ENCODE data around the gene VDAC1. TPM values are rescaled to one million over a fixed set of nuclear protein-coding genes. Genes with fewer than 3 reads are reported as not detected.

VDAC1 gene
- total RNA-seq, 4 donors from 2014 or later = 84.4 to 121 (median 112) TPM

DNA sequence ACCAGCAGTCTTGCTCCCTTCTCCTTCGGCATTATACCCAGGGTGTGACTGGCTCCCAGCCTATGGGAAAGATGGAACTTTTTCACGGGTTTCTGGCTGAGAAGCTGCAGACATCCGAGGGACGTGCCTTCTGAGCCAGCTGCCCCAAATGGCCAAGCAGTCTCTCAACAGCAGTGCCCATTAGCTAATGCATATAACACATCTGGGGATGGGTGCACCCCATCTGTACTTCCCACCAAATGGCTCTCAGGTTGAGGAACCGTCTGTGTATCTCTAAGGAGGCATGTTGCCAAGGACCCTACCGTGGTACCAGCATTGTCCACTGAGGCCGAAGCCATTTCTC lies 61.3 kb downstream of the VDAC1 start:
- TF ChIP-seq, protein P1, sequence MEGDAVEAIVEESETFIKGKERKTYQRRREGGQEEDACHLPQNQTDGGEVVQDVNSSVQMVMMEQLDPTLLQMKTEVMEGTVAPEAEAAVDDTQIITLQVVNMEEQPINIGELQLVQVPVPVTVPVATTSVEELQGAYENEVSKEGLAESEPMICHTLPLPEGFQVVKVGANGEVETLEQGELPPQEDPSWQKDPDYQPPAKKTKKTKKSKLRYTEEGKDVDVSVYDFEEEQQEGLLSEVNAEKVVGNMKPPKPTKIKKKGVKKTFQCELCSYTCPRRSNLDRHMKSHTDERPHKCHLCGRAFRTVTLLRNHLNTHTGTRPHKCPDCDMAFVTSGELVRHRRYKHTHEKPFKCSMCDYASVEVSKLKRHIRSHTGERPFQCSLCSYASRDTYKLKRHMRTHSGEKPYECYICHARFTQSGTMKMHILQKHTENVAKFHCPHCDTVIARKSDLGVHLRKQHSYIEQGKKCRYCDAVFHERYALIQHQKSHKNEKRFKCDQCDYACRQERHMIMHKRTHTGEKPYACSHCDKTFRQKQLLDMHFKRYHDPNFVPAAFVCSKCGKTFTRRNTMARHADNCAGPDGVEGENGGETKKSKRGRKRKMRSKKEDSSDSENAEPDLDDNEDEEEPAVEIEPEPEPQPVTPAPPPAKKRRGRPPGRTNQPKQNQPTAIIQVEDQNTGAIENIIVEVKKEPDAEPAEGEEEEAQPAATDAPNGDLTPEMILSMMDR (IDR thresholded peaks at IDR 0.05; ENCODE audit: low read depth) = no peak

DNA sequence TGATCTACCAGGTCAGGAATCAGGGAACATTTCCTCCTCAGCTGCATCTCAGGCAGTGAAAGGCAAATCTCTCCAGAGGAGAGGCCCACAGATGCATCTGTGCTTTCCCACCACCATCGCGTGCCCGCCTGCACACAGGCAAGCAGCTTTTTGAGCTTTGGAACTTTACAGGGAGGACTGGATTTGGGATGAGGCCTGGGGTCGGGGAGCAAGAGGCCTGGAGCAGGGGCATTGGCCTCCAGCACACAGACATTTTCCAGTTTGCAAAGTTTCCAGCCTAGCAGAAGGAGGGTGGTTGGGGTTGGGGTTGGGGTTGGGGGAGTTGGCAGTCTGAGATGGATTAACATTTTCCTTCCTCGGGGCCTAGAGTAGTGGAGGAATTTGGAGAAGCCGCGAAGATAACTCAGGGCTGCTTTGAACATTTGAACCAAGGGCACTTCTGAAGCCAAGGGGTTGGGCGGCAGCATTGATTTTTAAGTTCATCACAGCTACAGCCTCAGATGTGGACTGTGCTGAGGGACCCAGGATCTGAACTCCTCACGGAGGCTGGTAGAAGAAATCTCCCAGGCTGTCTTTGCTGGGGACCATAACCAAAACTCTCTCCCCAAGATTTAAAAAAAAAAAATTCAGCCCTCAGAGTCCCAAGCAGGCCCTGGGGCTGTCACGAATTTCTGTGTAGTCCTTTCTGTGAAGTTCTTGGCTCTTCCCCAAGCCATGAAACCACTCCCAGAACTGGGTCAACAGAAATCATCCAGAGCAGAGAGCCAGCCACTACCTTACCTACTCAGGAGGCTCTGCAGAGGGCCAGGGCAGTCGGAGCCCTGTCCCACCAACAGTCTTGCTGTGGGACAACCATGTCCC lies 61.9 kb downstream of the VDAC1 start:
- TF ChIP-seq, protein P1 (IDR thresholded peaks at IDR 0.05; ENCODE audit: low read depth) = no peak

DNA sequence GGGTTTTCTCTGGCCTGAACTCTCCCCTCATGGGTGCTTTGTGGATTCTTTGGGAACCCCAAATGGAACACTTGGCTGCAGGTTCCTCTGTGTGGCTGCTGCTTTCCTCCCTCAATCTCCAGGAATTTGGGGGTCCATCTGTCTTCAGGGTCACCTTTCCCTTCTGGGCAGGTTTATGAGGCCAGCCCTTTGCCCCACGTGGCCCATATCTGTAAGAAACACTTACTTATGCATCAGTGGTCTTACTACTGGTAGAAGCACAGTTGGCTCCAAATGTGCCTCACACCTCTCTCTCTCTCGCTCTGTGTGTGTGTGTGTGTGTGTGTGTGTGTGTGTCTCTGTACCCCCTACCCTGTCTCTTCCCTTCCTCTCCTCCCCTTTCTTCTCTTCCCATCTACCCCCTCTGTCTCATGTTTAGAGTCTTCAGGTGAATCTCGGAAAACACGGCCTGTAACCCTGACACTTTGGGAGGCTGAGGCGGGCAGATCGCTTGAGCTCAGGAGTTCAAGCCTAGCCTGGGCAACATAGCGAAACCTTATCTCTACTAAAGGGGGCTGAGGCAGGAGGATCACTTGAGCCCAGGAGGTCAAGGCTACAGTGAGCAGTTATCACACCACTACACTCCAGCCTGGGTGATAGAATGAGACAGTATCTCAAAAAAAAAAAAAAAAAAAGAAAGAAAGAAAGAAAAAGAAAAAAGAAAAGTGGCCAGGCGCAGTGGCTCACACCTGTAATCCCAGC lies 63.1 kb downstream of the VDAC1 start:
- TF ChIP-seq, protein P1 (IDR thresholded peaks at IDR 0.05; ENCODE audit: low read depth) = no peak

DNA sequence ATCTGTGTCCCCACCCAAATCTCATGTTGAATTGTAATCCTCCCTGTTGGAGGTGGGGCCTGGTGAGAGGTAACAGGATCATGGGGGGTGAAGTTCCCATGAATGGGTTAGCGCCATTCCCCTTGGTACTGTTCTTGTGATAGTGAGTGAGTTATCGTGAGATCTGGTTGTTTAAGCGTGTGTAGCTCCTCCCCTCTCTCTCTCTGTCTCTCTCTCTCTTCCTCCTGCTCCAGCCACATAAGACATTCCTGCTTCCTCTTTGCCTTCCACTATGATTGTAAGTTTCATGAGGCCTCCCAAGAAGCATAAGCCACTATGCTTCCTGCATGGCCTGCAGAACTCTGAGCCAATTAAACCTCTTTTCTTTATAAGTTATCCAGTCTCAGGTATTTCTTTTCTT lies 65.1 kb downstream of the VDAC1 start:
- TF ChIP-seq, protein P1 (IDR thresholded peaks at IDR 0.05; ENCODE audit: low read depth) = no peak

DNA sequence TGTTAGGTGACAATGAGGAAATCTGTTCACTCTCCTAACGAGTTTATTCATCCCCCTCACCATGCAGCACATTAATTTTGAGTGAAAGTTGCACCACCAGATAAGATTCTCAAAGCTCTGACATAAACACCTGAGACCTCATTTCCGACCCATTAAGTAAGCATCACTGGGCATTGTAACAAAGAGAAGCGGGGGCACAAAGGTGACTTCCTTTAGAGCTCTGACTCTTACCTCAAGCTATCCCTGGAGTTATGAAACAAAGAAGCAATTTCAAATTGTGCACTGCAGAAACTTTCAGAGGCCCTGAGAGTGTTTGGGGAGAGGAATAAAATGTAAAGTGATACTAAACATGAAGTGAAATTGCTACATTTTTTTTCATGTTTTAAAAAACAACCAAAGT lies 65.8 kb downstream of the VDAC1 start:
- TF ChIP-seq, protein P1 (IDR thresholded peaks at IDR 0.05; ENCODE audit: low read depth) = no peak

DNA sequence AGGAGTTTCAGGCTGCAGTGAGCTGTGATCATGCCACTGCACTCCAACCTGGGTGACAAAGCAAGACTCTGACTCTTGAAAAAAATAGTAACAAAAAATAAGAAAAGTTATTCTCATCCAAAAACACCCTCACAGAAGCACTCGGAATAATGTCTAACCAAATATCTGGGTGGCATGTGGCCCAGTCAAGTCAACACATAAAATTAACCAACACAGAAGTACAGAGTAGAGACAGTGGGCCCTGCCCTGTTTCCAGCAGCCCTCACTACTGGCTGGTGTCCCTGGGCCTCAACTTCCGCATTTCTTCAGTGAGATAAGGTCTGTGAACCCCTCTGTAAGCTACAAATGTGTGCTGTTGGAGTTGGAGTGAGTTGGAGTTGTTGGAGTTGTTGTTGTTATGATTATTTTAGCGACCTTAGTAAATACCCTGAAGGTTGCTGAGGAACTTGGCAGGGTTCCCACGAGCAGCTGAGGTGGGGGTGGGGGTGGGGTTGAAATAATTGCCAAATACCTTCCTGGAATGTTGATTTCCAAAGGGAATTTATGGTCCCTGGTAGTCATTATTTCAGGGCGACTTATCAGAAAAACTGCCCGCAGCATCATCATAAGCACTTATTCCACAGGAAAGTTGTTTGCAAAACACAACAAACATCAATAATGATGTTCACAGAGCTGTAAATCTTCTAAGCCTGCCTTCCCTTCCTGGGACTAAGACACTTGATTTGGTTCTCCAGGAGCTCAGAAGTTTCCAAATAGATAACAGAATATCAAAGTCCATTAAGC lies 66.5 kb downstream of the VDAC1 start:
- TF ChIP-seq, protein P1 (IDR thresholded peaks at IDR 0.05; ENCODE audit: low read depth) = no peak

DNA sequence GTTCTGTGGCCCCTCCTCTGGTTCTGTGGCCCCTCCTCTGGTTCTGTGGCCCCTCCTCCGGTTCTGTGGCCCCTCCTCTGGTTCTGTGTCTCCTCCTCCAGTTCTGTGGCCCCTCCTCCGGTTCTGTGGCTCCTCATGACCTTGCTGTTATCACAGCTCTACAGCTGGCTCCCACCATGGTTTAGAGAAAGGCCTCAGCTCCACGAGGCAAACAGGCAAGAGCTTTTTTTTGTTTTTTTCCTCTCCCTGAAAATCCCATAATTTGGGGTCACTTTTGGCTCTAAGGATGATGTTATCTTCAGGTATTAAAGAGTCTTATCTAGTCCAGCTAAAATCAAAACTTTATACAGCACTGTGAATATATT lies 68.1 kb downstream of the VDAC1 start:
- TF ChIP-seq, protein P1 (IDR thresholded peaks at IDR 0.05; ENCODE audit: low read depth) = no peak
